Measurements from ENCODE around the gene AUP1.
A peak's percentile ranks its signal among the peaks of the same experiment; 100 is the strongest.

AUP1 gene

DNA sequence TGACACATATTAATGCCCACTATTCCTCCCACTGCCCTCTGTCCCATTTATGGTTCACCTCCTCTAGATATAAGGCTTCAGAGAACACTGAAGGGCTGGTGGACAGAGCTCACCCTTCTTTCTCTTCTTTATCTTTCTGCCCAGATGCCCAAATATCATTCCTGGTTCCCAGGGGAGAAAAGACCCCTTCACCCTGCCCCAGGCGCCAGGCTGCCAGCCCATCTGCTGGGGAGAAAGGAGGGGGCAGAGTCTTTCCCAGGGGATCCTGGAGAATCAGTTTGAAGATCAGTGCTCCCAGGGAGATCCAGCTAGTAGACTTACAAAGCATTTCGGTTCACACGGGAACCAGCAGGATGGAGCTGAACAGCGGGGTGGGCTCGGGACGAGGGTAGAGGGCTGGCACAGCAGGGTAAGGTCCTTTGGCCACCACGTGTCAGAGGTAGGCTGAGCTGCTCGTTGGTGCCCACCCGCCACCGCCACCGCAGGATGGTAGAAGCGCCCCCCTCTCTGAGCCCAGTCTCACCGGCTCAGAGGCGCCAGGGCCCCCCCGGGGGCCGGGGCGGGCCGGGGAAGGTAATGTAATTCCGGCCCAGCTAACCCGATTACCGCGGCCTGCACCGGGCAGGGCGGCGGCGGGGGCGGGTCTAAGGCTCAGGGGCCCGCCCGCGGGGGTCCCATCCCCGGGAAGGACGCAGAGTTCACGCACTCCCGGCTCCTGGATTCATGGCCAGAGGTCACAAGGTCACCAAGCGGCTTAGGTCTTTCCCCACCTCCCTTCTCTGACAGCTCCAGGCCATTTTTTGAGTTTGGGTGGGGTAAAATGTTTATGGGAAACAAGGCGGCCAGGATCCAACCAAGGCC lies 16.5 kb downstream of the AUP1 start:
- DNase-seq, result no peak

DNA sequence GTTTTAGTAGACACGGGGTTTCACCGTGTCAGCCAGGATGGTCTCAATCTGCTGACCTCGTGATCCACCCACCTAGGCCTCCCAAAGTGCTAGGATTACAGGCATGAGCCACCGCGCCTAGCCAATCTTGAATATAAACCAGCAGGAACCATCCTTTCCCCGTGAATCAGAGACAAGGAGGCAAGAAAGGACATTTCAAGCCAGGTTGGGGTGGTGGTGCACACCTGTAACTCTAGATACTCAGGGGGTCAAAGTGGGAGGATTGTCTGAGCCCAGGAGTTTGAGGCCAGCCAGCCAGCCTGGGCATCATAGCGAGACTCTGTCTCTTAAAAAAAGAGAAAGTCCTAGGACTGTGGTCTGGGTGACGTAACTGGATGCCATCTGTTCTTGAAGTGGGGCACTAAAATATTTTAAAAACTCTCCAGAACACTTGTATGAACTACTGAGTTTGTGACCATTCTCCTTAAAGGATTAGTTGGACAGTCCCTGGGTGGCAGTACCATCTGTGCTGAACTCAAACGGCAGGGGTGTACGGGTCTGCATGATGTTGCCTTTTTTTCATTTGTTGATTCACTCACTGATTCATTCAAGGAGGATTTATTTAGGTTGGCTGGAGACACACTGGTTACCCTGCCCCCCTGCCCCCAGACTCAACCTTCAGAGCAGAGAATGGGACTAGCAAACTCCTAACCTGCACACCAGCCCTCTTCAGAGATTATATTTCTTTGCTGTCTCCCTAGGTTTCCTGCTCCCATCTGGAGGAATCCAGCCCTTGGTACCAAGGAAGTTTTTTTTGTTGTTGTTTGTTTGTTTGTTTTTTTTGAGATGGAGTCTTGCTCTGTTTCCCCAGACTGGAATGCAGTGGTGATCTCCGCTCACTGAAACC lies 18.2 kb downstream of the AUP1 start:
- no peak for DNase-seq

DNA sequence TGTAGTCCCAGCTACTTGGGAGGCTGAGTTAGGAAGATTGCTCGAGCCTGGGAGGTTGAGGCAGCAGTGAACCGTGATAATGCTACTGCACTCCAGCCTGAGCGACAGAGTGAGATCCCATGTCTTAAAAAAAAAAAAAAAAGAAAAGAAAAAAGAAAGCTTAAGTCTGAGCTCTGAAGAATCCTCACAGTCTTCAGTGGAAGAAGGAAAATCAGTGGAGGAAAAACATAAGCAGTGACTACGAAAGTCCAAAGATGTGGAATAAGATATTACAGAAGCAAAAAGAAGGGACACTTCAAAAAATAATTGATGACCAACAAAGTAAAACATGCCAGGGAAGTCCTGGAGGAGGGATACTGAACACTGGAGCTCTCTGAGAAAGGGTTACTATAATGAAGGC lies 19.2 kb downstream of the AUP1 start:
- DNase-seq, result no peak

DNA sequence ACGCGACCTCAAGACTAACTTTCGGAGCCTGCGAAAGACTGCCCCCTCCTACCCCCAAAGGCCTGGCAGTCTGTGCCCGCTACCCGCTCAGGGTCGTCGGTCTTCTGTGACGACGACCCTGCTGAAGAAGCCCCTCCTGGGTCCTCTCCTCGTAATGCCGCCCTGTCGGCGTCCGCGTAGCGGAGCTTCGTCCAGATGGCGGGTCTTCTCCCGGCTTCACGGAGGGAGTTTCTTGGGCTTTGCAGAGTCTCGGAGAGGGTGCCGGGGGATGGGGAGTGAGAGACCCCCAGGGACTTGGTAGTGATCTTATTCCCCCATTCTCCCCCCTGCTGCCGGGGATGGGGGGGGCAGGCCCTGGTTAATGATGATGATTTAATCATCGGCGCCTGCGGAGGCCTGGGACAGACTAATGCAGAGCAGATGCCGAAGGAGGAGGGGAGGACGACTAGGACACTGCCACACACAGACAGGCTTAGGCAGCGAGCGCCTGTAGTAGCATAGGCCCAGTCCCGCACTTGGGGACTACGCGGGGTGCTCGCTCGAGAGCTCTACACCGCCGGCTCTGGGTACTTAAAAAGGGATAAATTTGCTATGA lies 21.5 kb downstream of the AUP1 start:
- DNase-seq, result no peak

DNA sequence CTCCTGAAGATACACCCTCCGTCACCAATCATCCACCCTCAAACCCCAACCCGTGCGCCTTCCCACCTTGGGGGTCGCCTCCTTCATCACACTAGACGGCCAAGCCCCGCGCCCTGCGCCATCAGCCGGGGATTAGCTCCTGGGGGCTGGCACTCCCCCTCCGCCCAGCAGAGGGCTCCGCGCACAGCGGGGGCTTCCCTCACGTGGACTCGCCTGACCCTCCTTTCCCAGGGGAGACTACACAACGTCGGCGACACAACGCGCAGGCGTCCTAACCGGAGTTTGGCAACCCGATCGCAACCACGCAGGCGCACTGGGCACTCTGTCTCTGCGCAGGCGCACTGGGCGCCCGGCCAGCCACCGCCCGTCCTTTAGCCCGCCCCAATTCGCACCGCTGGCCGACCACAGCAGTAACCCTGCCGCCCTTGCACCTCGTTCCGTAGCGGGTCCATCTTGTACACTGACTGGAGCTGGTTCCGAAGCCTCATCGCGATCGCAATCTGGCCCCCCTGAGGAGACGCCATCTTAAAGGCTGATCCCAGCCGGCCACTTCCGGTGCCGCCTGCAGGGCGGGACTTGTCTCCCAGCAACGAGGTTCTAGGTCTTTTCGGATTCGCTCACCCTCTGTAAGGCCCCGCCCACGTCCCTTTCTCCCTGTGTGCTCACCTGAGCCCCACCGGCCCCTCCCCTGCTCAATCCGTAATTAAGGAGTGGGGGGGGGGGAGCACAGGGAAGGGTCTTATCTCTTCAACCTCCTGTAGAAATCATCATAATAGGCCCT lies 22.2 kb downstream of the AUP1 start, which contains the start of gene PCGF1:
PCGF1 (minus strand) TSS at position 551 of the 781 bp plus-strand sequence; CDS start at position 524, 27 bp downstream.
- peak; percentile 85 for DNase-seq

DNA sequence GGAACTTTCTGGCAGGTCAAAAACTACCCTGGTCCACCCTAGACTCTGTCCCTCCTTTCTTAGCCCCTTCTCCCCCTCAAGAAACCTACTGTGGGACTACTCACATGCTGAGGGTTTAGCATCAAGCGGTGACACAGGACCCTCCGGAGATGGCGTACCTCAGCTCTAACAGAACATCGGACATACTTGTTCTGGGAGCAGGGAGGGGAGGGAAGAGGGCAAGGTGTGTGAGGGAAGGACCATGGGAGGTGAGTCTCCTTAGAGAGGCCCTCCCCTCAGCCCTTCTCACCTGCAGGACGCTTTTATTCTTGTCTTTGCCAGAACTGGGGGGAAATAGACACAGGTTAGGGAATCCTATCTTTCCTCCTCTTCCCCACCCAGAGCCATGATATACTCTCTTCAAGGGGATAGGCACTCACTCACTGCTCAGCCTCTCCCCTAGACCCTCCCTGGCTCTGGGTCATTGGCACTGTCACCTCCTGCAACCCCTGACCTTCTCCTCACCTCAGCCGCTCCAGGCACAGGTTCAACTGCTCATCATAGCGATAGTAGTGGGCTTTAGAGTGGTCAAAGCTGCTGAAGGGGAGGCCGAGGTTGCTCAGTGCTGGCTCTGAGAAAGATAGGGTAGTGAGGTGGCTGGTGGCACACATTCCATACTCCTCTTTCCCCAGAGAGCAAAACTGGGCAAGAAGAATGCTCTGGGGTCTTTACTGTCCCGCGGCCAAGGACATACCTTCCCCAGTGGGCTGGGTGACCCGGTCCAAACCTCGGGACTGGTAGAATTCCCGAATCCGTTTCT lies 23.9 kb downstream of the AUP1 start:
- DNase-seq, result no peak

DNA sequence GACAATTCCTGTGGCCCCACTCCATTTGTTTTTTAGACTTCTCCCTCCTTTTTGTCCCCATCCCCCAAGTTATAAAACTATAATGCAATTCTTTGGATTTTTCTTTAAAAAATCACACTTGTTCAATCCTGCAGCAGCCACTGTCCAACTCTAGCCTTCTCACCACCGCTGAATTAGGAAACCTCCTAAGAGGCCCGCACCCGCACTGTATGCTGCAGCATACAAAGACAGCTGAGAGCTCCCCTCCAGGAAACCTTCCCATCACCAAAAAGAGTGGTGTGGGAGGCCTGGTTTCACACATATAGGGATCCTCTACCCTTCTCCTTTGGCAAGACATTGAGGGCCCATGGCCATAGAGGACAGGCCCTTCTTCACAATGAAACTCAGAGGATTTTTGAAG lies 24.9 kb downstream of the AUP1 start:
- DNase-seq, result no peak

DNA sequence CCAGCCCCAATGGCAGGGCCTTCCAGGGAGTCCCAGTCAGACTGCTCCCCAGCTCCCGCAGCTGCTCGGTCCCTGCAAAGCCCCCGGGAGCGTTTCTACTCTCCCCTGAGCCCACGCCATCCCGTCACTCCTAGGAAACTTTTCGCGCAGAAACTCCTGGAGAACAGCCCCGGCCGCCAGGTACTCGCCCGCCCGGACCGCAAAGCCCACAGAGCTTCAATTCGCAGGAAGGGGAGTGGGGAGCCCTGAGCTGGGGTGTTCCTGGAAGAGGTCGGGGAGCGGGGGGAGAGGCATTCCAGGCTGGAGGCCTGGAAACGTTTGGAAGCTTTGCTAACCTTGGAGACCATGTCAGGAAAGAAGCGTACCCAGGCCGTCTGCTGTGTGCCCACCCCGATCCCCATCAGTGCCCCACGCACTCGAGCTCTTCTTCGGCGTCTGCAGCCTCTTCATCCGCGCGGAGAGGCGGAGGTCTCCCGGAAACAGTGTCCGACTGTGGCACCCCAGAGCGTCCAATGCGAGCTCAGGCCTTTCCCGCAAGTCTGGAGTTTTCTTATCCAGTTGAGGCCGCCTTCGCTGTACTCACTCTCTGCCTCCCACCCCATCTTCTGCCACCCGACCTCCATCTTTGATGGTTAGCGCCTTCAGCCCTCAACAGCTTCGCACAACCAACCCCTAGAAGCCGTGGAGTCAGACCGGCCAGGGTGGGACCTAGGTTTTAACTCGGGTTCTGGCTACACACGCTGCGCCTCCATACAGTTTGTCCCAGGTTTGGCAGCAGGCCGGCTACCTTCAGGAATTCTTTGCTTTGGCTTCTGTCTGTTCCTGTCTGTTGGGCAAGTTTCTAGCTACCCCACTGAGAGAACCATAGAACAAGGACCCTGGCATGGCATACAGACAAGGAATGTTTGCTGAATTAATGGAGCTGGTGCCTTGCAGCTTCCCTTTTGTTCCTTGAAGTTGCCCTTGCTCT lies 25.7 kb downstream of the AUP1 start:
- DNase-seq, result no peak

DNA sequence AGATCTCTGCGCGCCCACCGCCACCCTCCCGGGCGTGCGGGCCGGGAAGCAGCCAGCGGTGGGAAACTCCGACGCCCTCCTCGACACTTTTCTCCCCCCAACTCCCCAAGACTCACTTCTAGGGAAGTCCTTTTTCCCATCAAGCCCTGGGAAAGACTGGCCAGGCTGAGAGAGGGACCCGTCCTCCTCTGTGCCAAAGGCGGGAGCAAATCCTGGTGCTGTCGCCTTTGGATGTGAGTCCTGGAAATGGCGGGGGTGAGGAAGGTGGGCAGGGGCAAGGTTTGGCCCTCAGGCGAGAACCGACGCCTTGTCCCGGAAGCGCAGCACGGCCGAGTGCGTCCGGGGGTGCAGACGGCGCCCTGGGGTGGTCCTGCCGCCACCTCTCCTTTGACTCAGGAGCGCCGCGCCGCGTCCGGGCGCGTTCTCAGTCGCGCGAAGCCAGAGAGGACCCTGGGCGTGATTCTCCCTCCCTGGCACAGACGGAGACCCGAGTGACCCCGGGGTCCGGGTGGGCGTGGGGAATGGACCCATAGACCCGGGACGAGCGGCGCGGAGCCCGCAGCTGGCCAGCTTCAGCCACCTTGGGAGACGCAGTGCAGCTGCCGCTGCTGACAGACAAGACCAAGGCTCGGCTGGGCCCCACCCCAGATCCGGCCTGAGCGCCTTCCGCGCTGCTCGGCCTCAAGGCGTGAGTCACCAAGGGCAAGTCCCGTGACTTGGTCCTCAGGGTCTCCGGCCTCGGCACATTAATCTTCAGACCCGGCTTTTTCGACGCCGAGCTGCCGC lies 26.6 kb downstream of the AUP1 start:
- DNase-seq, result no peak

DNA sequence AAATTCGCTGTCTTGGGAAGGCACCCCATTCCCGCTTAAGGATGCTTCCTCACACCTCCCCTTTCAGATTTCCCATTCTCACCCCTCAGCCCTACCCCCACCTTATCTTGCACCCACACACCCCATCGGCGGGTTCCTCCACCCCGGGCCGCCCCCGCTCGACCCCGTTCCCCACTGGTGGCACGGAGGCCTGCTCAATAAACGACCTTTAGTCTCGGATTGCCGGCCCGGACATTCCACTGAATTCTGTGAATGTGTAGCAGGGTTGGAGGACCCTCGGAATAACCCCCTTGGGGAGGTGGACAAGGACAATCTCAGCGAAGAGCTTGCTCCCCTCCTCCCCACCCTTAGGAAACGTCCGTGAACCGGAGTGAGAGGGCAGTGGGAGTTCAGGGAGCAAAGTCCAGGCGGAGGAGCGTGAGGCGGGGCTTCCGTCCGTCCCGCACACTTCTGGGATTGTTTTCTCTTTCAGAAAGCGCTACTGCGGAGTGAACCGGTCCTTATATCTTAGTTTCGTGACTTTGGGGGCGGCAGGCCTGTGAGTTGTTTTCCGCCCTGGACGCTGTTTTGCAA lies 27.3 kb downstream of the AUP1 start:
- DNase-seq, result no peak

DNA sequence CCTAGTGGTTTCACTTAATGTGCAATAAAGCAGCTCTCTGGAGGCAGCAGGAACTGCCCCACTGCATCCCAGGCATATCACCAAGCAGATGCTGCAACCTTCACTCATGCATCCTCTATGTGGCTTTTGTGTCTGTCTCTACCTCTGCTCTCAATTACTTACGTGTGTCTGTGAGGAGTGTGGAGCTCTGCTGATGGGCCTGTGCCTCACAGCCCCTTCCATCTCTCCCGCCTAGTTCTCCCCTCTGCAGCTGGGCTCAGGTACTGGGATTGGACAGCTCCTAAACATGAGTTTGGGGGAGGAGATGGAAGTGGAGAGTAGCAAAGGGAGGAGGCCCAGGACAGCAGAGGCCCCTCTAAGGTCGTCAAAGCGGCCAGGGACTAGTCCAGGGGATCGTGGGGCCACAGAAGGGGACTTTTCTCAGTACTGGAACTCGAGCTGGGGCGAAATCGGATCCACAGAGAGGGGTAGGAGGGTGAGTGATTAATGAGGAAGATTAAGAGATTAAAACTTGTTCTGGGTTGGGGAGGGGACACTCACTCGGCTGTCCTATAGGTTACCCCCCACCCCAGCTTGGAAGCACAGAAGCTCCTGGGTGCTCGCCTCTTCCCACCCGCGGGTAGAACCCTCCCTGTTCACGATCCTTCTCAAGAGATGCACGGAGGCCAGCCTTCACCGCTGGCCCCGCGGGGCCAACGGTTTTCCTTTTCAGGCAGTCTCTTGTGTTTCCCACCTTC lies 28.0 kb downstream of the AUP1 start:
- no peak for DNase-seq

DNA sequence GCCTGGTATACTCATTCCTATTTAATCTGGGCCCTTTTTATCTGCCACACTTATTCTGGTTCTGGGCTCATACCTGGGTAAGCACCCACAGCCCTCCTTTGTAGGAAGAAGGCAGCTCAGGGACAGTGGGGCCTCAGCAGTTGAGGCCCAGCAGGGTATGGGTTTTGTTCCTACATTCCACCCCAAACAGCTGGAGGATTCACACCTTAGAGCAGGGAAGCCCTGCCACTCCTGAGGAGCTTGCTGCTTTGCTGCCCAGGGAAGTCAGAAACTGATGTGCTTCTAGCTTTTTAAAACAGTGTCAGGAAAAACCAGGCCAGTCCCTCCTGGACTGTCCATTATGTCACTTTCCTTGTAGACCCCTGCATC lies 28.9 kb downstream of the AUP1 start:
- DNase-seq, result no peak

DNA sequence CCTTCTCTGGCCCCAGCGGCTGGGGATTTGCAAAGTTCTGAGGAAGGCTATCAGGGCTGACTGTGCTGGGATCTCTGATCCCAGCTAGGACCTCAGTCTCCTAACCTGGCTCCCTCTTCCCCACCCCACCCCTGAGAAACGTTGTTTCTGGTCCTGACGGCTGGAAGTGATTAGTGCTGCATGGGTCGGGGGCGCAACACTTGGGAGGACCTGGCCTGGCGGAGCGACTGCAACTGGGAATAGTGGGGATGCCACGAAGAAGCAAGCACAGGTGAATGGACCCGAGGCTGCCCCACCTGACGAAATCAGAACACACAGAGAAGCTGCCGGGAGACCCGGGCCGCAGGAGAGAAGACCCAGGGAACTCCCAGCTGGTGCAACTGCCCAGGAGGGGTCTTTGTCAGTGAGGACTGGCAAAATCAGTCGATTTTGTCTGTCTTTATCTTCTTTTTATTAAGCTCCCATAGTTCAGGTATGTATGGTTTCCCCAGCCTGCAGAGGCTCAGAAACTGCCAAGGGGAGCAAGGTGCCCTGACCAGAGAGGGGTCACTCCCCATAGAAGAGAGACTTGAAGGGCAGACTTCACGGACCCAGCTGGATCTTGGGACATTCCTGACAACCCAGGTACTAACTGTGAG lies 29.4 kb downstream of the AUP1 start:
- DNase-seq, result no peak

DNA sequence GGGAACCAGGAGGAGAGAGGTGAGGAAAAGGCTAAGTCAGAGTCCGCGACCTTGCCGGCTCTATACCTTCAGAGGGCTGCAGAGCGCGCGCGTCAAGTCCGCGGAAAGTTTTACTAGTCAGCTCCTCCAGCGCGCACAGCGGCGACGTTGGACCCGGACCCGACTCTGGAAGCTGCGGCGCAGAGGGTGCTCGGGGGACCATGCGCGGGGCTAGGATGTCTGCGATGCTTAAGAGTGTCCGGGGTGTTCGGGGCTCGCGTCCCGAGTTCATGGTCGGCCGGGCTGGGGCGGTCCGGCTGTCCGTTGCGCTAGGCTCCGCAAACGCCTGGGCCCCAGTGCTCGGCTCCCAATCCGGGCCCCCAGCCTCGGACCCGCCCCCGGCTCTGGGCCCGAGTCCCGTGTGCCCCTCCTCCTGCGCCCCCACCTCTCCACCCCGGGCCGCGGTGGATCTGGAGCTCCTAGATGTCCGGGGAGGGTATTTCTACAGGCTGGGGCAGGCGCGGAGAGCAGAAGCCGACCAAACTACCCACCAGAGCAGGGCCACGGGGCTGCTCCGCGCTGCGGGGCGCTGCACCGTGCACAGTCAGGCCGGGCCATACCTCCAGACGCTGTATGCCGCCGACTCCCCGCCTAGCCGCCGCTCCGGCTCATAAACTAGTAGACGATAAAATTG lies 30.1 kb downstream of the AUP1 start, which contains the start of gene LBX2:
LBX2 (minus strand) TSS at position 337 of the 673 bp plus-strand sequence; CDS start at position 271, 66 bp downstream.
- DNase-seq, result no peak

DNA sequence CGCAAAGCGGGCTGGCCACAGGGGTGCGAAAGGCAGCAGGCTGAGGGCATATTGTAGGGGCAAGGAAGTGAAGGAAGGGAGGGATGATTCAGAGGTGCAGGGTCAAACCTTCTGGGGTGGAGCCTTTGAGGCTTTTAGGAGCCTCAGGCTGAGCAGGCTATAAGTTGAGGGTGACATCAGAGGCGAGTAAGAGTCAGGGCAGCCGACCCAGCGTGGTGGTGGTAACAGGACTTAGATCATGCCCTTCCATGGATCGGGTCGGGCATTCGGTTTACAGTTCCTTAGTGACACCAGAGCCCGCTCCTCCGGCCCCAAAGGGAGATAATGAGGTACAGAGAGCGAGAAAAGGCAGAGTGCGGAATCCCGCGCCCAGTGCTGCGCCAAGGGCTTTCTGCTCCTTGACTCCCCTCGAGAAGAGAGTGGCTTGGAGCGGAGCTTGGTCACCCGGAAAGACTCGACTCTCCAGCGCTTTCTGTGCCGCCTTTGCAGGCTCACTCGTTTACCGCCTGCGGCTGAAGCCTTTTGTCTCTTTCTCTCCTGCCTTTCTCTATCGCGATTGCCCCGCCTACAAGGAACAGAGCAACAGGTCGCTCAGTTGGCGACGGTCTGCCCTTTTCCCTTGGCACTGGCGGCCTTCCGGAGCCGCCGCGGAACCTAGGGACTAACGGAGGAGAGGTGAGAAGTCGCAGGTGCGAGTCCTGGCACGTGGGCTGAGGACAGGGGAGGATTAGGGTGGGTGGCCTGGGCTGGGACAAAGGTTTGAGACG lies 30.8 kb downstream of the AUP1 start:
- no peak for DNase-seq

DNA sequence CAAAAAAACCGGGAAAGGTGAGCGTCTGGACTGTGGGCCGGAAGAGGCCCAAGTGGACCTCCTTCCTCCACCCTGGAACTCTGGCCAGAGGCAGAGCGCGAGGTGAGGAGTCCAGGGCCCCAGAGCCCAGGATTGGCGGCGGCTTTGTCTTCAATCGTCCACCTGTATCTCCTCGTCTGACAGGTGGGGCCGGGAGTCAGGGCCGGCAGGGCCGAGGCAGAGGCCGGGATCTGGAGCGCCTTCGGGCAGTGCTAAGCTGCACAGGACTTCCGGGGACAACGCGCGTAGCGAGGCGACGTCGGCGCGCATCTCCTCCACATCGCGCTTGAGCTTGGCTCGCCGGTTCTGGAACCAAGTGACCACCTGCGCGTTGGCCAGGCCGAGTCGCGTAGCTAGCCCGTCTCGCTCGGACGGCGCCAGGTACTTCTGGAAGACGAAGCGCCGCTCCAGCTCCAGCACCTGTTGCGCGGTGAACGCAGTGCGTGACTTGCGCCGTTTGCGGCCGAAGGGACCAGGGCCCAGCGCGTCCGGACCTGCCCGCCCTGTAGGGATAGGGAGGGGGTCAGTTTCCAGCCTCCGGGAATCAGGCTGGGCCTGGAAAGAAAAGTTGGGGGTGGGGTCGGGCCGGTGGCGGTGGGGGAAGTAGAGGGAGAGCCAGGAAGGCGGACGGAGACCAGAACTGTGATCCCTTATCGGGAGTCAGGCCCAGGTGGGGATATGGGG lies 31.6 kb downstream of the AUP1 start:
- DNase-seq, result no peak

Measured in NCI-H2029 treated with DMSO at 0.1 percent for 48 hours (cell line).